NCI-H146 (cell line): ENCODE measurements around the gene SP140L.
"Not testable (repeated sequence)": the region's sequence is repeated elsewhere in the genome, so short reads cannot be mapped to it uniquely, and the experiment has no call there.

Experiments used
- DNase-seq: peaks from one replicate; lab custom pipeline; 2025; lab: John Stamatoyannopoulos, UW

The SP140L gene

GRCh38 chr2:230326453-230327417, at the start of gene SP140L:
SP140L (plus strand) TSS chr2:230327193; CDS start chr2:230327270, 77 bp downstream.
- DNase-seq: no peak

DNA sequence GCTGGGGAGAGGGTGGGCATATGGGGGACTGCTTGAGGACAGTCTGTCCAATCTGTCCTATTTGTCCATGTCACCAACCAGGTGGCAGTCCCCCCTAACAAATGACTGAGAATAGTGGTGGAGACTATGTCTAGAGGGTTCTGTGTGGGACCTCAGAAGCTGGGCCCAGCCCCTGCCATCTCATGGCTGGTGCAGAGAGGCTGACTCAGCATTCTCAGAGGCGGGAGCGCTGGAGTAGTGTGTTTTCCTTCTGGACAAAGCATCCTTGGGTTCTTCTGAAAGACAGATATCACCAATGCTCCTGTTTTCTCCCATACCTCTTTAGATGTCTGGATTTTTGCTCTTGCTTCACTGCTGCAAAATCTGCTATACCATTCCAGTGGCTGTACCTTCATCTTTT, 44.1 kb upstream of the SP140L start:
- DNase-seq: no peak

- DNase-seq: no peak
Measured at GRCh38 chr2:230286048-230286447, 40.9 kb upstream of the SP140L start.

- not testable (repeated sequence) for DNase-seq
Measured at GRCh38 chr2:230289311-230289710, 37.7 kb upstream of the SP140L start.

DNA sequence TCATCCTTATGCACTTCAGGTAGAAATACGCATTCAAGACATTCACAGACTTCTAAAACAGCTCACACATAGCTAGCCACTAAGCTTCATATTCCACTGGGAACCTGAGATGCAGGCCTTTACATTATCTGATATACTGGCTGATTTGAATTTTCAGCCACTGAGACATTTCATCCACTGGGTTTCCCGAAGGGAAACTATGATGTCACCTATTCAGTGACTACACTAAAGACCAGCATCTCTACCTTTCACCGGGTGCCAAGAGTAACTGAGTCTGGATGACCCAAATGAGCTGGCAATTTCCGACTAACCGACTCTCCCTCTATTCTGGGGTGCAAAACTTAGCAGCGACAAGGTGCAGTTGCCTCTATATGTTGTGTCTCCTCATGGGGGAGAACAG, 31.8 kb upstream of the SP140L start:
- no peak for DNase-seq

GRCh38 chr2:230296917-230297316, 30.1 kb upstream of the SP140L start:
- DNase-seq: no peak

GRCh38 chr2:230299618-230300017, 27.4 kb upstream of the SP140L start:
- DNase-seq: no peak

DNA sequence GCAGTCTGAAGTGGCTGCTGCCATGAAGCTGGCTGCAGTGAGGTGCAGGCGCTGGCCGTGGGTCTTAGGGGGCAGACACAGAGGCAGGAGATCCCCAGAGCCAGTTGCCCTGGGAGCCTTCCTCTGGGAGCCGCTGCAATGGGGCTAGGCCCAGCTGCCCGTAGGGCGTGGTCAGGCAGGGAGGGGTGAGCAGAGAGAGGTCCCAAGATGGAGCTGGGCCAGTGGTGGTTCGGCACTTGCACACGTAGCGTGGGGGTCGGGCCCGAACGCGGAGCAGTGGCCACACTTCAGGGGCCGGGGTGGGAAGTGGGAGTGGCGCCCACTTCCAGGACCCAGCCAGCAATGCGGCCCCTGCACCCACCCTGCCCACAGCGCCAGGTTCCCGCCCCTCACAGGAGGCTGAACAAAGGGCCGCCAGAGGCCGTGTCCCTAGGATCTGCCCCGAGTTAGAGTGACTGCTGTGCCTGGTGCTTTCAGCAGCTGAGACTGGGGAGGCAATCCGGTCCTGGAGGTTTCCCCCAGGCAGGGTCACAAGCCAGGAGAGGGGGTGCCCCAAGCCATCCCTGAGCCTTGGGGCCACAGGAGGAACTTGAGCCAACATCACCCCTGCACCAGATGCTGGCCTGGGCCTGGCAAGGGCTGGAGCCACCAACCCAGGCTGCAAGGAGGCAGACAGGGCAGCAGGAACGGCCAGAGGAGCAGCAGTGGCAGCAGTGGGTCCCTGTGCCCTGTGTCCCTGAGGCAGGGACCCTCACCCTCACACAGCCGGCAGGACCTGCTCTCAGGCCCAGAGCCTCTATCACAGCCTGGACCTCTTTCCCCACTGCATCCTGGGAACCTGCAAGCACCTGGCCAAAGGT, 21.3 kb upstream of the SP140L start:
- no peak for DNase-seq

- no peak for DNase-seq
Measured at GRCh38 chr2:230306474-230306873, 20.5 kb upstream of the SP140L start.

GRCh38 chr2:230307485-230307884, 19.5 kb upstream of the SP140L start:
- DNase-seq: no peak

DNA sequence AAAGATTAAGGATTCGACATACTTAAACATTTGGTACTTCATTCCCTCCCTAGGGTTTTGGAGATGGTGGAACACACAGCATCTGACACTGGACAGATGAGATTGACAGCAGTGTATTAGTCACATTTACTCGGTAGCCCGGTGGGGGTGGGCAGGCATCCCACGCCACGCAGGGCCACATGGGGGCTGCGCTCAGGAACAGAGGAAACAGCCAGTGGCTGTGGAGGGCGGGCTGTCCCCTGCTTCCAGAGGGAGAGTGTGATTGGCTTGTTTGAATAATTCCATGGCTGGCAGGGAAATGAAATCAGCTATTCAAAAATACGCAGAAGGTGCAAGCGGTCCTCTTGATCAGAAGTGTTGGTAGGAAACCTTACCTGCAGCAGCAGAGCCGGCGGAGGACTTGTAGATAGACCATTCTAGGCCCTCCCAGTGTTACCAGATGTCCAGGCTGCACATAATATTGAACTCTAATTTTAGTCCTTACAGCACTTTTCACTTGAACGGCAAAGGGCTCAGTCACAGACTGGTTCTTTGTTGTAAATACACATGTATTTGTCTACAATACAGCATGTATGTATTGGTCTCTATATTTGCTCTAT, 18.5 kb upstream of the SP140L start:
- DNase-seq: no peak

GRCh38 chr2:230310792-230311191, 16.2 kb upstream of the SP140L start:
- not testable (repeated sequence) for DNase-seq

- not testable (repeated sequence) for DNase-seq
Measured at GRCh38 chr2:230311634-230312033, 15.4 kb upstream of the SP140L start.

GRCh38 chr2:230312638-230313037, 14.4 kb upstream of the SP140L start:
- DNase-seq: no peak

GRCh38 chr2:230317366-230317765, 9.6 kb upstream of the SP140L start:
- DNase-seq: no peak

DNA sequence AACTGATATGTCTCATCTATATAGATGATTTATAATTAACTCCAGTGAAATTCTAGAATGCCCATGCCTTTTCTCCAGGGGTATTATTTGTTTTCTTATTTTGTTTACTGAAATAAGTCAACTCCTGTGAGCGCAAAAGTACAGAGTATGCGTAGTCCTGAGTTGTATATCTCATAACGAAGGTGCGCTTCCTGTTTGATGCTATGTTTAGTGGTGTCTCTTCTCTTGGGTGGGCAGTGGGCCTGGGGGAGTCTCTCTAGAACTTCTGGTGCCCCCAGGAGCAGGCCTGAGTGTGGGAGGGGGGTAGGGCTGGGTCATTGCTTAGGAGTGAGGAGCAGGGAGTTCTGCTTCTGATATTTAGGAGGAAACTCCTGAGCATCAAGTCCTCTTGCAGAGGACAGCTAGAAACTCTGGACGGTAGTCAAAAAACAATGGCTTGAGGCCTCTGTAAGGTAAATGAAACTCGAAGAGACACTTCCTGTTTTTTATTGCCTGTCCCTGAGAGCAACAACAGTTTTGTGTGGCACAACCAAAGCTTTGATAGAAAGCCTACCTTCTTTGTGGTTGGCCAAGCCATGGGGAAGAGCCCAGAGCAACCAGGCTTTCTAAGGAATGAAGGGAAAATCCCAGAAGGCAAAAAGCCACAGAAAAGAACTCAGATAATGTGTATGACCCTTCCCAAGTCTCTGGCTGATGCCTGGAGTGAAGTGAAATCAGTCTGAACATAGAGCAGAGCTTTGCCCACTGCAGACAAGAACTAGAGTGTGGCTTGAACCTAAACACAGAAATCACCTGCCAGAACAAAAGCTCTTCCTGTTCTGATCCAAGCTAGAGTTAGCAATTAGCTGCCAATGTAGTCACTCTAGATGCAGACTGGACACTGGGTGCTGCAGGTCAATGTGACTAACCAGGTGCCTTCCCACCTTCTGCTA, 8.5 kb upstream of the SP140L start:
- DNase-seq: no peak

GRCh38 chr2:230319211-230319862, 7.7 kb upstream of the SP140L start:
- DNase-seq: no peak

DNA sequence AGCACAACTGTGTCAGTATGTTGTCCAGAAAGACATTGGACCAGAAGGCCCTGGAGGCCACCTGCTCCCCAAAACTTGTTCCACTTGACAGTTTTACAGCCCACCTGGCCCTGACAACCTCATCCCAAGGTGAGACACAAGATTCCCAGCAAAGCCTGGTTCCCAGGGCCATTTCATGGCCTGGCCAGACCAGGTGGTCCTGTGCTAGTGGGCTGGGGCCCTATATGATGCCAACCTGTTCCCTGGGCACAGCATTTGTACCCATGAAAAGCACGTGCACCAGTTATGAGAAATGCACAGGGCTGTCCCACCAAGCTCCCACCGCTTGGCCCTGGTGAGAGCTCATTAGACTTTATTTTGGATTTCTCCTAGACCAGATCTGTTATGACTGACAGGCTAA, 6.0 kb upstream of the SP140L start:
- no peak for DNase-seq

- no peak for DNase-seq
Measured at GRCh38 chr2:230322561-230323384, 4.2 kb upstream of the SP140L start.
